ENCODE data around the gene KAT8.
"Not testable (repeated sequence)": the region's sequence is repeated elsewhere in the genome, so short reads cannot be mapped to it uniquely, and the experiment has no call there.

KAT8 gene

DNA sequence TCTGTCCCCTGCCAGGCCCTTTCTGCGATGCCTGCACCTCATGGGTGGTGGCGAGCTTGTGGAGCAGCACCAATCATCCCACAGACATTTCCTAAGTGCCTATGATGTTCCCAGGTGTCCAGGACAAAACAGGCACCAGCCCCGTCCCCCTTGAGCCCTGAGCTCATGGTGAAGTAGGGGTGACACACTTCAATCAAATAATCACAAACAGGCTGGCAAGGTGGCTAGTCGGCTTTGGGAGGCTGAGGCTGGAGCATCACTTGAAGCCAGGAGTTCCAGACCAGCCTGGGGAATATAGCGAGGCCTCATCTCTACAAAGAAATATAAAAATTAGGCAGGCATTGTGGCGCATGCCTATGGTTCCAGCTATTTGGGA is 18.8 kb downstream of the KAT8 start (continued):
- TF ChIP-seq, protein P1, sequence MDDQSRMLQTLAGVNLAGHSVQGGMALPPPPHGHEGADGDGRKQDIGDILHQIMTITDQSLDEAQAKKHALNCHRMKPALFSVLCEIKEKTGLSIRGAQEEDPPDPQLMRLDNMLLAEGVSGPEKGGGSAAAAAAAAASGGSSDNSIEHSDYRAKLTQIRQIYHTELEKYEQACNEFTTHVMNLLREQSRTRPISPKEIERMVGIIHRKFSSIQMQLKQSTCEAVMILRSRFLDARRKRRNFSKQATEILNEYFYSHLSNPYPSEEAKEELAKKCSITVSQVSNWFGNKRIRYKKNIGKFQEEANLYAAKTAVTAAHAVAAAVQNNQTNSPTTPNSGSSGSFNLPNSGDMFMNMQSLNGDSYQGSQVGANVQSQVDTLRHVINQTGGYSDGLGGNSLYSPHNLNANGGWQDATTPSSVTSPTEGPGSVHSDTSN (CRISPR knock-in tag; IDR thresholded peaks at IDR 0.05), result no peak

DNA sequence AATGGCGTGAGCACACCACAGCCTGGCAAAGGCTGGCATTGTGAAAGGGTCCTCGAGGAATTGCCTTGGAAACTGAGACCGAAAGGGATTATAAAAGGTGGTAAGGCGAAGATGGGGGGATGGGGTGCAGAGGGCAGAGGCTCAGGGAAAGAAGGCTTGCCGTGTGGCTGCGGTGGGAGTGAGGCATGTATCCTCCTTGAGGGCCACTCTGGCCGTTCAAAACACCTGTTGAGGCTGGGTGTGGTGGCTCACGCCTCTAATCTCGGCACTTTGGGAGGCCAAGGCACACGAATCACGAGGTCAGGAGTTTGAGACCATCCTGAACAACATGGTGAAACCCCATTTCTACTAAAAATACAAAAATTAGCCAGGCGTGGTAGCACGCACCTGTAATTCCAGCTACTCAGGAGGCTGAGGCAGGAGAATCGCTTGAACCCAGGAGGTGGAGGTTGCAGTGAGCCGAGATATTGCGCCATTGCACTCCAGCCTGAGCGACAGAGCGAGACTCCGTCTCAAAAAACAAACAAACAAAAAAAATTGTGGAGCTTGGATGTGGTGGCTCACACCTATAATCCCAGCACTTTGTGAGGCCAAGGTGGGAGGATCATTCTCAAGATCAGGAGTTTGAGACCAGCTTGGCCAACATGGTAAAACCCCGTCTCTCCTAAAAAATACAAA is 19.5 kb downstream of the KAT8 start:
- ChIA-PET CTCF (interaction anchor here (1.0 kb wide), 1 partner anchor 152 kb away, joined by 3 read pairs; the partner anchor contains the start of gene HSD3B7), POLR2A (interaction anchor here (1.1 to 2.2 kb wide), 3 partner anchors 19 to 43 kb away, joined by 3 to 11 read pairs (median 7); partner anchors contain the start of genes FUS and KAT8)
- not testable (repeated sequence) for H3K9me3 ChIP-seq (ENCODE audit: control insufficient read depth, insufficient read depth, low read depth, low read length); H3K27ac ChIP-seq (ENCODE audit: extremely low read depth, low read depth, low read length); H3K4me3 ChIP-seq (ENCODE audit: low read depth, low read length)
- Histone ChIP-seq H3K36me3 (ENCODE audit: control insufficient read depth in 2 of 2, insufficient read depth in 1 of 2, low read length in 2 of 2) (peaks cover 0 to 10% of the 10 kb centered on the region in 2 experiments; a peak in 1 of 3 replicates), H3K4me1 (ENCODE audit: control insufficient read depth, insufficient read depth, low read length) (peaks cover 11% of the 10 kb centered on the region; the same call in 1 of the 2 replicates)
- TF ChIP-seq SCRT2 (tag by site-specific recombination; IDR thresholded peaks at IDR 0.05), result peak; percentile 84
- TF ChIP-seq SCRT1 (tag by site-specific recombination; IDR thresholded peaks at IDR 0.05; ENCODE audit: borderline replicate concordance), result peak; percentile 67

DNA sequence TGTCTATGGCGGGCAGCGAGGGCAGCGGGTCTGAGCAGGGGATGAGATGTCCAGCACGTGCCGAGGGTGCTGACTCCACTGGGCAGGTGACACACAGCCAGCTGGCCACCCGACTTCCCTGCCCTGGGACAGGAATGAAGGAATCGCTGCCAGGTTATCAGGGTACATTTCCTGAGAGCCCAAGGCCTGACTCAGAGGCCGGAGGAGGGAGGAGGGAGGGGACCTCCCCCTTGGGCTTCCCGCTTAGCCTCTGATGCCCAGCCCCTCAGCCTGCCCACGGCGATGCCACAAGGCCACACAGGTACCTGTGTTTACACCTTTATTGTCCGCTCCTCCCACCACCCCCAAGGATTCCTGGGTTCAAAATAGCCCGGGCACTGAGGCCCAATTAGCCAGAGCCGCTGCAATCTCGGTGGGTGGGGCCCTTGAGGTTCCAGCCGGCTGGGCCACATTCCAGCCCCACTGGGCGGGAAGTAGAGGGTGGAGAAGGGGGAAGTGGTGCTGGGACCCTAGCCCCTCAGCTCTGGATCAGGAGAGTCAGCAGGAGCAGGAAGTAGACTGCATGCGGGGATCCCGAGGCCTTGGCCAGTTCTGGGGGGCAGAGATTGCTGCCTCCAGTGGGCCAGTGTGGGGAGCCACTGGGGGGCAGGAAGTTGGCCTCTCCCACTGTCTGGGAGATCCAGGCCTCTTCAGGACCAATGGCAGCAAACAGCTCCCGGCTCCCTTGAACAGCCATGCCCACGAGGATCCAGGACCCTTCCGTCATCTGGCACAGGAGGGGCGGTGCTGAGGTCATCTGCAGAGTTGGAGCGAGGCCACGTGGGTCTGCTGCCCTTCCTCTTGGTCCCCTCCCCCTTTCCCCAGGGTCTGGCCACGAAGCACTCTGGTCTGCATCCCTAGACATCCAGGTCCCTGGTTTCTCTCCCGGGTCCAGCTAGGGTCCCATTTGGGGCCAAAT is 21.4 kb downstream of the KAT8 start:
- Histone ChIP-seq H3K9me3 (ENCODE audit: control insufficient read depth, insufficient read depth, low read depth, low read length) (no peaks in the 10 kb centered on the region), H3K4me1 (ENCODE audit: control insufficient read depth, insufficient read depth, low read length) (peaks cover 11% of the 10 kb centered on the region; the same call in 1 of the 2 replicates), H3K4me3 (ENCODE audit: low read depth, low read length) (no peak overlapping the region), H3K27ac (ENCODE audit: extremely low read depth, low read depth, low read length) (no peak overlapping the region), H3K36me3 (ENCODE audit: control insufficient read depth in 2 of 2, insufficient read depth in 1 of 2, low read length in 2 of 2) (no peaks in the 10 kb centered on the region)
- POLR2A ChIA-PET, result interaction anchor here (0.9 to 1.8 kb wide), 3 partner anchors 10 to 41 kb away, joined by 3 to 8 read pairs (median 8); partner anchors contain the start of genes FUS and KAT8
- CTCF ChIA-PET, result no interaction called here
- TF ChIP-seq ZNF510 (tag by site-specific recombination; IDR thresholded peaks at IDR 0.05; ENCODE audit: insufficient replicate concordance), result no peak
- TF ChIP-seq ZNF433 (tag by site-specific recombination; IDR thresholded peaks at IDR 0.05; ENCODE audit: low read depth), result no peak
- no peak for TF ChIP-seq ZNF311 (tag by site-specific recombination; IDR thresholded peaks at IDR 0.05; ENCODE audit: borderline replicate concordance)
- no peak for TF ChIP-seq ZNF324 (tag by site-specific recombination; IDR thresholded peaks at IDR 0.05)
- TF ChIP-seq KLF1 (tag by site-specific recombination; IDR thresholded peaks at IDR 0.05), result peak; percentile 41; the same call in 1 of the 2 replicates
- peak; percentile 43; the same call in 1 of the 2 replicates for TF ChIP-seq ZFHX2 (tag by site-specific recombination; conservative IDR thresholded peaks at IDR 0.05)
- TF ChIP-seq MEIS1 (CRISPR knock-in tag; IDR thresholded peaks at IDR 0.05; ENCODE audit: borderline replicate concordance), result no peak
- TF ChIP-seq, protein P2, sequence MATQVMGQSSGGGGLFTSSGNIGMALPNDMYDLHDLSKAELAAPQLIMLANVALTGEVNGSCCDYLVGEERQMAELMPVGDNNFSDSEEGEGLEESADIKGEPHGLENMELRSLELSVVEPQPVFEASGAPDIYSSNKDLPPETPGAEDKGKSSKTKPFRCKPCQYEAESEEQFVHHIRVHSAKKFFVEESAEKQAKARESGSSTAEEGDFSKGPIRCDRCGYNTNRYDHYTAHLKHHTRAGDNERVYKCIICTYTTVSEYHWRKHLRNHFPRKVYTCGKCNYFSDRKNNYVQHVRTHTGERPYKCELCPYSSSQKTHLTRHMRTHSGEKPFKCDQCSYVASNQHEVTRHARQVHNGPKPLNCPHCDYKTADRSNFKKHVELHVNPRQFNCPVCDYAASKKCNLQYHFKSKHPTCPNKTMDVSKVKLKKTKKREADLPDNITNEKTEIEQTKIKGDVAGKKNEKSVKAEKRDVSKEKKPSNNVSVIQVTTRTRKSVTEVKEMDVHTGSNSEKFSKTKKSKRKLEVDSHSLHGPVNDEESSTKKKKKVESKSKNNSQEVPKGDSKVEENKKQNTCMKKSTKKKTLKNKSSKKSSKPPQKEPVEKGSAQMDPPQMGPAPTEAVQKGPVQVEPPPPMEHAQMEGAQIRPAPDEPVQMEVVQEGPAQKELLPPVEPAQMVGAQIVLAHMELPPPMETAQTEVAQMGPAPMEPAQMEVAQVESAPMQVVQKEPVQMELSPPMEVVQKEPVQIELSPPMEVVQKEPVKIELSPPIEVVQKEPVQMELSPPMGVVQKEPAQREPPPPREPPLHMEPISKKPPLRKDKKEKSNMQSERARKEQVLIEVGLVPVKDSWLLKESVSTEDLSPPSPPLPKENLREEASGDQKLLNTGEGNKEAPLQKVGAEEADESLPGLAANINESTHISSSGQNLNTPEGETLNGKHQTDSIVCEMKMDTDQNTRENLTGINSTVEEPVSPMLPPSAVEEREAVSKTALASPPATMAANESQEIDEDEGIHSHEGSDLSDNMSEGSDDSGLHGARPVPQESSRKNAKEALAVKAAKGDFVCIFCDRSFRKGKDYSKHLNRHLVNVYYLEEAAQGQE (tag by site-specific recombination; IDR thresholded peaks at IDR 0.05), result peak; percentile 30; the same call in 1 of the 2 replicates
- no peak for TF ChIP-seq BCL11B (tag by site-specific recombination; IDR thresholded peaks at IDR 0.05; ENCODE audit: low read depth)
- TF ChIP-seq, protein P3, sequence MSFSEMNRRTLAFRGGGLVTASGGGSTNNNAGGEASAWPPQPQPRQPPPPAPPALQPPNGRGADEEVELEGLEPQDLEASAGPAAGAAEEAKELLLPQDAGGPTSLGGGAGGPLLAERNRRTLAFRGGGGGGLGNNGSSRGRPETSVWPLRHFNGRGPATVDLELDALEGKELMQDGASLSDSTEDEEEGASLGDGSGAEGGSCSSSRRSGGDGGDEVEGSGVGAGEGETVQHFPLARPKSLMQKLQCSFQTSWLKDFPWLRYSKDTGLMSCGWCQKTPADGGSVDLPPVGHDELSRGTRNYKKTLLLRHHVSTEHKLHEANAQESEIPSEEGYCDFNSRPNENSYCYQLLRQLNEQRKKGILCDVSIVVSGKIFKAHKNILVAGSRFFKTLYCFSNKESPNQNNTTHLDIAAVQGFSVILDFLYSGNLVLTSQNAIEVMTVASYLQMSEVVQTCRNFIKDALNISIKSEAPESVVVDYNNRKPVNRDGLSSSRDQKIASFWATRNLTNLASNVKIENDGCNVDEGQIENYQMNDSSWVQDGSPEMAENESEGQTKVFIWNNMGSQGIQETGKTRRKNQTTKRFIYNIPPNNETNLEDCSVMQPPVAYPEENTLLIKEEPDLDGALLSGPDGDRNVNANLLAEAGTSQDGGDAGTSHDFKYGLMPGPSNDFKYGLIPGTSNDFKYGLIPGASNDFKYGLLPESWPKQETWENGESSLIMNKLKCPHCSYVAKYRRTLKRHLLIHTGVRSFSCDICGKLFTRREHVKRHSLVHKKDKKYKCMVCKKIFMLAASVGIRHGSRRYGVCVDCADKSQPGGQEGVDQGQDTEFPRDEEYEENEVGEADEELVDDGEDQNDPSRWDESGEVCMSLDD (tag by site-specific recombination; IDR thresholded peaks at IDR 0.05), result no peak
- TF ChIP-seq ZNF391 (tag by site-specific recombination; IDR thresholded peaks at IDR 0.05; ENCODE audit: borderline replicate concordance, low read depth), result no peak
- 0 out of 2 replicates have a peak, but pooled peaks have one; percentile 26 for TF ChIP-seq EGR2 (tag by site-specific recombination; IDR thresholded peaks at IDR 0.05; ENCODE audit: low read depth)
- TF ChIP-seq YY2 (tag by site-specific recombination; IDR thresholded peaks at IDR 0.05), result no peak
- TF ChIP-seq ZBTB48 (tag by site-specific recombination; IDR thresholded peaks at IDR 0.05), result no peak
- no peak for TF ChIP-seq ZNF530 (tag by site-specific recombination; IDR thresholded peaks at IDR 0.05; ENCODE audit: low read depth)
- TF ChIP-seq ZSCAN16 (tag by site-specific recombination; IDR thresholded peaks at IDR 0.05), result no peak
- 0 out of 2 replicates have a peak, but pooled peaks have one; percentile 18 for TF ChIP-seq GLIS2 (tag by site-specific recombination; IDR thresholded peaks at IDR 0.05)
- TF ChIP-seq ZNF302 (tag by site-specific recombination; IDR thresholded peaks at IDR 0.05; ENCODE audit: low read depth), result no peak
- no peak for TF ChIP-seq ZXDB (tag by site-specific recombination; IDR thresholded peaks at IDR 0.05)
- no peak for TF ChIP-seq RBAK (tag by site-specific recombination; IDR thresholded peaks at IDR 0.05)

All from HEK293 (cell line).